ENCODE measurements around the gene IP6K3.

The IP6K3 gene

DNA sequence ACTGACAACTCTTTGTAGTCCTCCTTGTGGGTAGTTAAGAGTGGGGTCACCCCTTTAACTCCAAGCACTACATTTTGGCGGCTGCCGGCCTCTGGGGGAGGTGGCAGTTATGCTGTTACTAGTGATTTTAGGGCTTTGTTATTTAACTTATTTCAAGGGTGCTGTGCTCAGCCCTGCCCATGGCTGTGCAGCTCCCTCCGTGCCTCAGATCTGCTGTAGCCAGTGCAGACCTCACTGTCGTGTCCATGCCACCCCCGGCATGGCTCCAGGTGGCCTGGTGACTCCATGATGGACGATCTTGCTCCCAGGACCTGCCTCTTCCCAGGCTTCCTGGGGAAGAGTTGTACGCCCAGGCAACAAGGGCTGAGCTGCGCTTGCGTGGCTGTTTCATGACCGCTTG, 50.6 kb downstream of the IP6K3 start:
- no peak for TF ChIP-seq SPI1 (IDR thresholded peaks at IDR 0.05; ENCODE audit: borderline replicate concordance, low read depth)
- no peak for TF ChIP-seq REST (IDR thresholded peaks at IDR 0.05; ENCODE audit: insufficient replicate concordance, low read depth)
- TF ChIP-seq GABPA (IDR thresholded peaks at IDR 0.05; ENCODE audit: low read depth): no peak
- no peak for TF ChIP-seq POLR2AphosphoS5 (IDR thresholded peaks at IDR 0.05; ENCODE audit: low read depth)
- TF ChIP-seq CTCF (IDR thresholded peaks at IDR 0.05; ENCODE audit: insufficient read depth, low read length): no peak
- Histone ChIP-seq H3K27me3 (ENCODE audit: insufficient read depth, poor library complexity, severe bottlenecking) (no peaks in the 10 kb centered on the region), H3K27ac (replicated peaks) (no peak overlapping the region), H3K4me3 (replicated peaks; ENCODE audit: insufficient read depth, low read length) (no peak overlapping the region)
- DNase-seq (ENCODE audit: low read depth in 1 of 2, low spot score in 1 of 2): no peak

- Histone ChIP-seq H3K27ac (replicated peaks) (no peak overlapping the region), H3K4me3 (replicated peaks; ENCODE audit: insufficient read depth, low read length) (no peak overlapping the region), H3K27me3 (ENCODE audit: insufficient read depth, poor library complexity, severe bottlenecking) (no peaks in the 10 kb centered on the region)
- no peak for DNase-seq (ENCODE audit: low read depth in 1 of 2, low spot score in 1 of 2)
- TF ChIP-seq REST (IDR thresholded peaks at IDR 0.05; ENCODE audit: insufficient replicate concordance, low read depth): no peak
These were observed 51.2 kb downstream of the IP6K3 start for GRCh38 chr6:33695451-33695887.

GRCh38 chr6:33694977-33695376, 51.7 kb downstream of the IP6K3 start:
- no peak for DNase-seq (ENCODE audit: low read depth in 1 of 2, low spot score in 1 of 2)
- no peaks in the 10 kb centered on the region for H3K27me3 ChIP-seq (ENCODE audit: insufficient read depth, poor library complexity, severe bottlenecking)
- H3K27ac ChIP-seq (replicated peaks): no peak overlapping the region
- no peak overlapping the region for H3K4me3 ChIP-seq (replicated peaks; ENCODE audit: insufficient read depth, low read length)
- TF ChIP-seq REST (IDR thresholded peaks at IDR 0.05; ENCODE audit: insufficient replicate concordance, low read depth): no peak
- no peak for TF ChIP-seq GABPA (IDR thresholded peaks at IDR 0.05; ENCODE audit: low read depth)
- TF ChIP-seq SPI1 (IDR thresholded peaks at IDR 0.05; ENCODE audit: borderline replicate concordance, low read depth): no peak
- no peak for TF ChIP-seq CTCF (IDR thresholded peaks at IDR 0.05; ENCODE audit: insufficient read depth, low read length)
- TF ChIP-seq POLR2AphosphoS5 (IDR thresholded peaks at IDR 0.05; ENCODE audit: low read depth): no peak

Data from HL-60 (cell line).